HG02938 (cell line): Measurements from ENCODE around the gene DIABLO.
"Not testable (repeated sequence)": the region's sequence is repeated elsewhere in the genome, so short reads cannot be mapped to it uniquely, and the experiment has no call there.

Experiments used
- ATAC-seq: cut with Tn5 transposase; IDR thresholded peaks from one replicate; pipeline ENCODE4 v1.9.1; 2021; ENCODE audit warnings: mild to moderate bottlenecking, moderate library complexity; ENCODE audit not compliant: unreplicated experiment

The DIABLO gene

GRCh38 chr12:122215771-122216170 lies 10.1 kb downstream of the DIABLO start:
- no peak for ATAC-seq

GRCh38 chr12:122208073-122208820 lies 17.6 kb downstream of the DIABLO start:
- ATAC-seq: no peak

- no peak for ATAC-seq
These were observed 18.5 kb downstream of the DIABLO start for GRCh38 chr12:122207391-122207790.

DNA sequence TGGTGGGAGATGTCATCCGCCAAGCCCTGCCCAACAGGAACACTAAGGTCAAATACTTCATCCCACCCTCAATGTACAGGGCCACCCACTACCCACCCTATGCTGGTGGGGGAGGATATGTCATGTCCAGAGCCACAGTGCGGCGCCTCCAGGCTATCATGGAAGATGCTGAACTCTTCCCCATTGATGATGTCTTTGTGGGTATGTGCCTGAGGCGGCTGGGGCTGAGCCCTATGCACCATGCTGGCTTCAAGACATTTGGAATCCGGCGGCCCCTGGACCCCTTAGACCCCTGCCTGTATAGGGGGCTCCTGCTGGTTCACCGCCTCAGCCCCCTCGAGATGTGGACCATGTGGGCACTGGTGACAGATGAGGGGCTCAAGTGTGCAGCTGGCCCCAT lies 18.9 kb downstream of the DIABLO start:
- ATAC-seq: no peak

GRCh38 chr12:122206111-122206881 lies 19.6 kb downstream of the DIABLO start:
- ATAC-seq: no peak

- no peak for ATAC-seq
These were observed 20.6 kb downstream of the DIABLO start for GRCh38 chr12:122205053-122205925.

GRCh38 chr12:122204167-122205052 lies 21.4 kb downstream of the DIABLO start:
- ATAC-seq: no peak

GRCh38 chr12:122203301-122204166 lies 22.3 kb downstream of the DIABLO start, which contains the start of gene B3GNT4:
TSS of gene B3GNT4 (plus strand) at chr12:122203709. CDS start at chr12:122204619, 910 bp downstream.
- no peak for ATAC-seq

DNA sequence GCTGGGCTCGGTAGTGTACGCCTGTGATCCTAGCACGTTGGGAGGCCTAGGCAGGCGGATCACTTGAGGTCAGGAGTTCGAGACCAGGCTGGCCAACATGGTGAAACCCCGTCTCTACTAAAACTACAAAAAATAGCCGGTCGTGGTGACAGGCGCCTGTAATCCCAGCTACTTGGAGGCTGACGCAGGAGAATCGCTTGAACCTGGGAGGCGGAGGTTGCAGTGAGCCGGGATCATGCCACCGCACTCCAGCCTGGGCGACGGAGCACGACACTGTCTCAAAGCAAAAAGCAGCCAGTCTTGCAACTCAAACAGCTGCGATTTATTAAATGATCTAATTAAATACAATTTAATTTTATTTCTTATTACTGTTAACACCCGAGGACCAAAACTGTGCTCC lies 23.0 kb downstream of the DIABLO start:
- ATAC-seq: not testable (repeated sequence)

DNA sequence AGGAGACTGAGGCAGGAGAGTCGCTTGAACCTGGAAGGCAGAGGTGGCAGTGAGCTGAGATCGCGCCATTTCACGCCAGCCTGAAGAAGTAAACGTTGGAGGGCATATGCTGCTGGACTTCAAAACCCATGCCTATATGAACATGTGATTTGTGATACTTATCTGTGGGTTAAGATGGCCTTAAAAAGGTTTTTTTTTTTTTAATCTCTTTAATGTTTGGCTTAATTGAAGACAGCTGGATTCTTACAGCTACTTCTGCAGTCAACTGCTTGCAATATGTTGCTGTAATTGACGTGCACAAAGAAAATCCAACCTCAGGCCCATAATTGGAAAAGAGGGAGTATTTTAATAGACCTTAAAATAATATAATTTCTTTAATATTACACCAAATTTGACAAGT lies 23.8 kb downstream of the DIABLO start:
- ATAC-seq: no peak

GRCh38 chr12:122201381-122201780 lies 24.5 kb downstream of the DIABLO start:
- ATAC-seq: no peak

DNA sequence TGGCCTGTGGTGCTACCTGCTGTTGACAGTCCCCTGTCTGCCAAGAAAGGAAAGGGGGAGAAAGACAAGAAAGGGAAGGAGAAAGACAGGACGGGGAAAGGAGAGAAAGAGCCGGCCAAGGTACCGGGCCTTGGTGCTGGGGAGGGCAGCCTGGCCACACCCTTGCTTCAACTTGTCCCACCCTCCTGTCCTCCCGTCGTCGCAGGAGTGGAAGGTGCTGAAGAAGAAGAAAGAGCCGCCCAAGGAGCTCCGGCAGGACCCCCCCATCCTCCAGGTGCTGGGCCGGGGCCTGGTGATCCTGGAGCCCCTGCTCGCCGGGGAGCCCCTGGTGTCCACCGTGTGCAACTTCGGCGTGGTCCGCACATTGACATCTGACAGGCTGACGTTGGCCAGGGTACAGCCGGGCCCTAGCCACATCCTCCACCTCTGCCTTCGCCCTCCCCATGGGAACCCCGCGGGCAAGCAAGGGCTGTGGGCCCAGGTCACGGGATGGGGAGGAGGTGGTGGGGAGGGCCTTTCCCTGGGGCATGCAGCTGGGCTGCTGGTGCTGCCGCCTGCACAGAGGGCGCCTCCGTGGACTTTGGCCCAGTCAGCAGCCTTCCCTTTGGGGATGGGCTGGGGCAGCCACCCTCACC lies 25.2 kb downstream of the DIABLO start:
- ATAC-seq: no peak

GRCh38 chr12:122199484-122200355 lies 26.1 kb downstream of the DIABLO start:
- ATAC-seq: no peak

DNA sequence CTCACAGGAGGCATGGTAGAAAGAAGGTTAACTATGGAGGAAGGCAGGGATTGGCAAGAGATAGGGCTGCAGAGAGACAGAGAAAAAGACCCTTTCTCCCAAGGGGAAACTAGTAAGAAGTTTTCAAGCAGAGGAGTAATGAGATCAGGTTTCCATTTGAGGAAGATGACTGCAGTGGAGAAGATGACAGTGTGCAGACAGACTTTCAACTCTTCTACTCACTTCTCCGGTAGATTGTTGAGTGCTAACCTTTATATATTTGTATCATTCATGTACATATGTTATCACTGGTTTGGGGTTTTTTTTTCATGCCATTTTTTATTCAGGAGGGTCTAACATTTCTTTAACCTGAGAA lies 28.3 kb downstream of the DIABLO start:
- ATAC-seq: no peak

DNA sequence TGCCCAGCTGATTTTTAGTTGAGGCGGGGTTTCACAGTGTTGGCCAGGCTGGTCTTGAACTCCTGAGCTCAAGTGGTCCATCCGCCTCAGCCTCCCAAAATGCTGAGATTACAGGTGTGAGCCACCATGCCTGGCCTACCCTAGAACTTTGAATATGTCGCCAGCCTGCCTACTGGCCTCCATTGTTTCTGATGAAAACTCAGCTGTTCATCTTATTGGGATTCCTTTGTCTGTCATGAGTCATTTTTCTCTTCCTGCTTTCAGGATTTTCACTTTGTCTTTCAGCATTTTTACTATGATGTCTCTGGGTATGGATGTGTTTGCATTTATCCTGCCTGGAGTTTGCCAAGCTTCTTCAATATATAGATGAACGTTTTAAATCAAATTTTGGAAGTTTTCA lies 30.4 kb downstream of the DIABLO start:
- no peak for ATAC-seq

- ATAC-seq: no peak
These were observed 31.0 kb downstream of the DIABLO start for GRCh38 chr12:122194804-122195203.

- ATAC-seq: no peak
These were observed 33.4 kb downstream of the DIABLO start for GRCh38 chr12:122192441-122192840.
